SU-DHL-6 (cell line): ENCODE data around the gene ARAP3.

Experiments used
- EZH2phosphoT487 ChIP-seq: fragments of 200-600 bp; sonication (generic), shearing (Covaris generic); conservative IDR thresholded peaks from 2 replicates; pipeline ENCODE4 v1.6.1; 2018; ENCODE audit warnings: mild to moderate bottlenecking, antibody characterized with exemption, low read length, moderate library complexity, mixed read lengths
- TF ChIP-seq, protein P1 (sequence below): fragments of 200-600 bp; sonication (generic); IDR thresholded peaks from one replicate; pipeline ENCODE4 v1.5.1; 2017; ENCODE audit warnings: antibody characterized with exemption, mild to moderate bottlenecking, low read length, moderate library complexity; ENCODE audit not compliant: insufficient read depth, poor library complexity, severe bottlenecking

GRCh38 chr5:141669520-141669919 is 12.5 kb downstream of the ARAP3 start:
- TF ChIP-seq, protein P1, sequence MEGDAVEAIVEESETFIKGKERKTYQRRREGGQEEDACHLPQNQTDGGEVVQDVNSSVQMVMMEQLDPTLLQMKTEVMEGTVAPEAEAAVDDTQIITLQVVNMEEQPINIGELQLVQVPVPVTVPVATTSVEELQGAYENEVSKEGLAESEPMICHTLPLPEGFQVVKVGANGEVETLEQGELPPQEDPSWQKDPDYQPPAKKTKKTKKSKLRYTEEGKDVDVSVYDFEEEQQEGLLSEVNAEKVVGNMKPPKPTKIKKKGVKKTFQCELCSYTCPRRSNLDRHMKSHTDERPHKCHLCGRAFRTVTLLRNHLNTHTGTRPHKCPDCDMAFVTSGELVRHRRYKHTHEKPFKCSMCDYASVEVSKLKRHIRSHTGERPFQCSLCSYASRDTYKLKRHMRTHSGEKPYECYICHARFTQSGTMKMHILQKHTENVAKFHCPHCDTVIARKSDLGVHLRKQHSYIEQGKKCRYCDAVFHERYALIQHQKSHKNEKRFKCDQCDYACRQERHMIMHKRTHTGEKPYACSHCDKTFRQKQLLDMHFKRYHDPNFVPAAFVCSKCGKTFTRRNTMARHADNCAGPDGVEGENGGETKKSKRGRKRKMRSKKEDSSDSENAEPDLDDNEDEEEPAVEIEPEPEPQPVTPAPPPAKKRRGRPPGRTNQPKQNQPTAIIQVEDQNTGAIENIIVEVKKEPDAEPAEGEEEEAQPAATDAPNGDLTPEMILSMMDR: no peak
- no peak for TF ChIP-seq EZH2phosphoT487
